Measurements from ENCODE around the gene INS.

GRCh38 chr11:2180347-2180746 is 19.3 kb upstream of the INS start:
- TF ChIP-seq POLR2A (IDR thresholded peaks at IDR 0.05): no peak
- TF ChIP-seq CTCF (IDR thresholded peaks at IDR 0.05): no peak
